ENCODE measurements around the gene NTRK2. TPM values are rescaled to one million over a fixed set of nuclear protein-coding genes. Genes with fewer than 3 reads are reported as not detected.

NTRK2 gene
- total RNA-seq, 1 donor from 2014 or later: 0.07 TPM

GRCh38 chr9:84937180-84937579 lies 267.7 kb downstream of the NTRK2 start:
- TF ChIP-seq CTCF (IDR thresholded peaks at IDR 0.05): no peak
- Mint-ChIP-seq H3K27ac (no peak overlapping the region), H3K4me1 (no peaks in the 10 kb centered on the region), H3K27me3 (no peaks in the 10 kb centered on the region), H3K4me3 (no peak overlapping the region), H3K36me3 (ENCODE audit: low read depth) (no peaks in the 10 kb centered on the region), H3K9me3 (no peaks in the 10 kb centered on the region)
- DNase-seq: no peak
- ChIA-PET POLR2A (no interaction called here), CTCF (no interaction called here)
- ATAC-seq (ENCODE audit: low read depth): no peak
- intact Hi-C loops (cut with micrococcal nuclease): no loop called here

GRCh38 chr9:84937581-84937980 lies 268.1 kb downstream of the NTRK2 start:
- TF ChIP-seq CTCF (IDR thresholded peaks at IDR 0.05): no peak
- Mint-ChIP-seq H3K27ac (no peak overlapping the region), H3K9me3 (no peaks in the 10 kb centered on the region), H3K27me3 (no peaks in the 10 kb centered on the region), H3K4me1 (no peaks in the 10 kb centered on the region), H3K36me3 (ENCODE audit: low read depth) (no peaks in the 10 kb centered on the region), H3K4me3 (no peak overlapping the region)
- no peak for DNase-seq
- POLR2A ChIA-PET: no interaction called here
- ATAC-seq (ENCODE audit: low read depth): no peak
- intact Hi-C loops (cut with micrococcal nuclease): no loop called here
- CTCF ChIA-PET: no interaction called here

- intact Hi-C loops (cut with micrococcal nuclease): no loop called here
- no peak overlapping the region for H3K27ac Mint-ChIP-seq
- no peak overlapping the region for H3K4me3 Mint-ChIP-seq
- no peak for TF ChIP-seq CTCF (IDR thresholded peaks at IDR 0.05)
- DNase-seq (no peak), ATAC-seq (ENCODE audit: low read depth) (no peak)
- POLR2A ChIA-PET: no interaction called here
- H3K9me3 Mint-ChIP-seq: no peaks in the 10 kb centered on the region
- H3K36me3 Mint-ChIP-seq (ENCODE audit: low read depth): no peaks in the 10 kb centered on the region
- CTCF ChIA-PET: no interaction called here
- no peaks in the 10 kb centered on the region for H3K27me3 Mint-ChIP-seq
- no peaks in the 10 kb centered on the region for H3K4me1 Mint-ChIP-seq
Measured at GRCh38 chr9:84939774-84940173, 270.2 kb downstream of the NTRK2 start.

- CTCF ChIA-PET: no interaction called here
- POLR2A ChIA-PET: no interaction called here
- Mint-ChIP-seq H3K27me3 (no peaks in the 10 kb centered on the region), H3K27ac (no peak overlapping the region), H3K4me1 (no peaks in the 10 kb centered on the region), H3K9me3 (no peaks in the 10 kb centered on the region), H3K36me3 (ENCODE audit: low read depth) (no peaks in the 10 kb centered on the region), H3K4me3 (no peak overlapping the region)
- no peak for DNase-seq
- ATAC-seq (ENCODE audit: low read depth): no peak
- no peak for TF ChIP-seq CTCF (IDR thresholded peaks at IDR 0.05)
- intact Hi-C loops (cut with micrococcal nuclease): no loop called here
Measured at GRCh38 chr9:84940294-84940693, 270.8 kb downstream of the NTRK2 start.

- ATAC-seq (ENCODE audit: low read depth) (no peak), DNase-seq (no peak)
- Mint-ChIP-seq H3K9me3 (no peaks in the 10 kb centered on the region), H3K4me1 (no peaks in the 10 kb centered on the region), H3K4me3 (no peak overlapping the region), H3K27ac (no peak overlapping the region), H3K27me3 (no peaks in the 10 kb centered on the region), H3K36me3 (ENCODE audit: low read depth) (no peaks in the 10 kb centered on the region)
- intact Hi-C loops (cut with micrococcal nuclease): no loop called here
- POLR2A ChIA-PET: no interaction called here
- CTCF ChIA-PET: no interaction called here
- TF ChIP-seq CTCF (IDR thresholded peaks at IDR 0.05): no peak
Measured at GRCh38 chr9:84941792-84942191, 272.3 kb downstream of the NTRK2 start.

Measured in activated B cell treated with CpG ODN at 0.5 μM for 24 hours (primary cell).